Tibial nerve (tissue), 4 donors: ENCODE data around the gene CDH4. TPM values are rescaled to one million over a fixed set of nuclear protein-coding genes. Genes with fewer than 3 reads are reported as not detected.

Experiments used
- DNase-seq, 2 donors: peaks; one replicate each; pipeline ENCODE4 v3.0.0-alpha.2; 2019; ENCODE audit warnings: low spot score in 2 of 2
- H3K27ac ChIP-seq, 4 donors: fragments of 200-600 bp; sonication (generic) in 3 of 4; one replicate each; pipeline ENCODE4 v1.5.1; 2017 to 2019; ENCODE audit warnings: mild to moderate bottlenecking in 1 of 4
- H3K27me3 ChIP-seq, 2 donors: fragments of 200-600 bp; sonication (generic) in 1 of 2; one replicate each; pipeline versions ENCODE4 v1.5.1 to v1.6.0; 2017 to 2019
- H3K36me3 ChIP-seq, 3 donors: fragments of 200-600 bp; sonication (generic); one replicate each; pipeline ENCODE4 v1.5.1; 2018 to 2019
- H3K4me1 ChIP-seq, 4 donors: fragments of 200-600 bp; sonication (generic) in 3 of 4; one replicate each; pipeline ENCODE4 v1.5.1; 2017 to 2019
- H3K4me3 ChIP-seq, 4 donors: fragments of 200-600 bp; sonication (generic) in 3 of 4; one replicate each; pipeline ENCODE4 v1.5.1; 2017 to 2019; ENCODE audit warnings: mild to moderate bottlenecking in 1 of 4, moderate library complexity in 1 of 4
- H3K9me3 ChIP-seq, 4 donors: fragments of 200-600 bp; sonication (generic) in 3 of 4; one replicate each; pipeline ENCODE4 v1.5.1; 2017 to 2019
- EP300 ChIP-seq, 2 donors: sonication (generic); formaldehyde crosslinking; IDR thresholded peaks; one replicate each; pipeline ENCODE4 v1.6.1; 2017; ENCODE audit warnings: antibody characterized with exemption in 2 of 2, mild to moderate bottlenecking in 1 of 2
- POLR2A ChIP-seq, 2 donors: fragments of 450-650 bp; IDR thresholded peaks; one replicate each; pipeline ENCODE4 v1.6.1; 2017; ENCODE audit warnings: antibody characterized with exemption in 2 of 2, mild to moderate bottlenecking in 2 of 2, moderate library complexity in 2 of 2
- WGBS, 2 donors: methylation state at CpG; one replicate each; pipeline ENCODE4 v1.1.5; 2018; 5-methylcytosine and 5-hydroxymethylcytosine counted together
- total RNA-seq, 4 donors: library from RNA; depleted of rRNA; stranded (reverse); fragments of >200 nt; gene quantifications; one replicate each; pipeline ENCODE4 v1.1.0, GENCODE V29; 2016
- TF ChIP-seq, protein P1 (sequence below), 5 experiments: fragments of 200-600 bp in 3 of 5; fragments of 450-650 bp in 2 of 5; sonication (generic) in 3 of 5; IDR thresholded peaks; one replicate each; pipeline ENCODE4 v1.5.1; 2016 to 2019; ENCODE audit warnings: antibody characterized with exemption in 5 of 5, mild to moderate bottlenecking in 3 of 5, moderate library complexity in 2 of 5

Gene CDH4
- total RNA-seq, 4 donors from 2014 or later, result 0.78 to 2.3 (median 1.0) TPM

DNA sequence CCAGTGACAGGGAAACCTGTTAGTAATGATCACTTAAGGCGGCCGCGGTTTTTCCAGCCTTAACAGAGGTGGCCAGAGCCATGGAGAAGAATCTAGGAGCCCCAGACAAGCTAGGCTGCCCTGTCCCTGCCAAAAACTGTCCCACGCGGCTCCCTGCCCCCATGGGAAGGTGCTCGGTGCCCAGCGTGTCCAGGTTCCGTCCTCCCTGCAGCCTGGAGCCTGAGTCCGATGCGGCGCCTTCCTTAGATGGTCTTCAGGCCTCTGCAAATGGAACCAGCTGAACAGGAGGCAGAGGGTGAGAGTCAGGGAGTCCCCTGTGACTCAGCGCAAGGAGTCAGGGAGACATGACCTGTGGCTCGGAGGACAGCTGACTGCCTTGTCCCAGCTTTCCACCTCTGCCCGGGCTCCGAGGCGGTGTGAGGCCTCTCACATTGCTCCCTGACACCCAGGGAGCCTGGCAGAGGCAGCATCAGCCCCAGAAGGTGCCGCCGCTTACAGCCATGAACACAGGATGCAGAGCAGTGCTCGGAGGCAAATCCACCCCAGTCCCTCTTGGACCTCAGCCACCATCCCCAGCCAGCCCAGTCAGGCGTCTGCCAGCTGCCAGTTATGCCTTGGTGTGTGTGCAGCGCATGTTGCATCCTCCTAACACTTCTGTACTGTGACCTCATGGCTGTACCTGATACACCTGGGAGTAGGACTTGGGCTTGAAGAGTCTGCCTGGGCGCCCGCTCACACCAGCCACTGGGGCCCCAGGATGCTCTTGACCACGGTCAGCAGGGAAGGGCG, 377.7 kb downstream of the CDH4 start:
- Histone ChIP-seq H3K9me3 (no peaks in the 10 kb centered on the region), H3K4me1 (no peaks in the 10 kb centered on the region), H3K27me3 (no peaks in the 10 kb centered on the region), H3K27ac (no peak overlapping the region), H3K4me3 (no peak overlapping the region), H3K36me3 (no peaks in the 10 kb centered on the region)
- 69 to 73% methylated on average over 23 to 24 of the region's 25 CpGs for WGBS, 2 donors
- TF ChIP-seq EP300 (IDR thresholded peaks at IDR 0.05), result no peak
- TF ChIP-seq, protein P1, sequence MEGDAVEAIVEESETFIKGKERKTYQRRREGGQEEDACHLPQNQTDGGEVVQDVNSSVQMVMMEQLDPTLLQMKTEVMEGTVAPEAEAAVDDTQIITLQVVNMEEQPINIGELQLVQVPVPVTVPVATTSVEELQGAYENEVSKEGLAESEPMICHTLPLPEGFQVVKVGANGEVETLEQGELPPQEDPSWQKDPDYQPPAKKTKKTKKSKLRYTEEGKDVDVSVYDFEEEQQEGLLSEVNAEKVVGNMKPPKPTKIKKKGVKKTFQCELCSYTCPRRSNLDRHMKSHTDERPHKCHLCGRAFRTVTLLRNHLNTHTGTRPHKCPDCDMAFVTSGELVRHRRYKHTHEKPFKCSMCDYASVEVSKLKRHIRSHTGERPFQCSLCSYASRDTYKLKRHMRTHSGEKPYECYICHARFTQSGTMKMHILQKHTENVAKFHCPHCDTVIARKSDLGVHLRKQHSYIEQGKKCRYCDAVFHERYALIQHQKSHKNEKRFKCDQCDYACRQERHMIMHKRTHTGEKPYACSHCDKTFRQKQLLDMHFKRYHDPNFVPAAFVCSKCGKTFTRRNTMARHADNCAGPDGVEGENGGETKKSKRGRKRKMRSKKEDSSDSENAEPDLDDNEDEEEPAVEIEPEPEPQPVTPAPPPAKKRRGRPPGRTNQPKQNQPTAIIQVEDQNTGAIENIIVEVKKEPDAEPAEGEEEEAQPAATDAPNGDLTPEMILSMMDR (IDR thresholded peaks at IDR 0.05), result no peak
- no peak for TF ChIP-seq POLR2A (IDR thresholded peaks at IDR 0.05)
- DNase-seq, result no peak

GRCh38 chr20:61630391-61630650, 378.3 kb downstream of the CDH4 start:
- DNase-seq, result no peak
- Histone ChIP-seq H3K4me1 (no peaks in the 10 kb centered on the region), H3K9me3 (no peaks in the 10 kb centered on the region), H3K27ac (no peak overlapping the region), H3K27me3 (no peaks in the 10 kb centered on the region), H3K36me3 (no peaks in the 10 kb centered on the region), H3K4me3 (no peak overlapping the region)
- WGBS, 2 donors, result 83 to 95% methylated on average over 5 of the region's 5 CpGs
- TF ChIP-seq, protein P1 (IDR thresholded peaks at IDR 0.05), result no peak
- no peak for TF ChIP-seq POLR2A (IDR thresholded peaks at IDR 0.05)
- no peak for TF ChIP-seq EP300 (IDR thresholded peaks at IDR 0.05)

DNA sequence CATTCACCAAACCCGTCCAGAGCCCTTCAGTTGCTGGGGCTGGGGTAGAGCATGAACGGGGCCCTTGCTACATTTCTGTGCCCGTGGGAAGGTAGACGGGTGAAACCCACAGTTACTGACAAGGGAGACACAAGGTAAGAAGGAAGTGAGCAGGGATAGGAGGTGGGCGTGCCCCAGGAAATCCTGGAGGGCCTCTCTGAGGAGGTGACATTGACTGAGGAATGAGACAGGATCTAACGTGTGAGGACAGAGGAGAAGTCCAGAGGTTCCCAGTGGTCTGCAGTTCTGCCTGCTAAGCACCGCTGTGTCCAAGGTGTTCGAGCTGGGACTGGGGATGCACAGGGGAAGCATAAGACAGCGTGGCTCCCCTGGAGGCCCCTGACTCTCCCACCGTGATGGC, 378.8 kb downstream of the CDH4 start:
- TF ChIP-seq, protein P1 (IDR thresholded peaks at IDR 0.05), result no peak
- TF ChIP-seq POLR2A (IDR thresholded peaks at IDR 0.05), result no peak
- no peak for TF ChIP-seq EP300 (IDR thresholded peaks at IDR 0.05)
- H3K27me3 ChIP-seq, result no peaks in the 10 kb centered on the region
- 86 to 89% methylated on average over 10 of the region's 10 CpGs for WGBS, 2 donors
- no peaks in the 10 kb centered on the region for H3K36me3 ChIP-seq
- no peak overlapping the region for H3K4me3 ChIP-seq
- H3K27ac ChIP-seq, result no peak overlapping the region
- H3K9me3 ChIP-seq, result no peaks in the 10 kb centered on the region
- H3K4me1 ChIP-seq, result no peaks in the 10 kb centered on the region
- DNase-seq, result no peak

DNA sequence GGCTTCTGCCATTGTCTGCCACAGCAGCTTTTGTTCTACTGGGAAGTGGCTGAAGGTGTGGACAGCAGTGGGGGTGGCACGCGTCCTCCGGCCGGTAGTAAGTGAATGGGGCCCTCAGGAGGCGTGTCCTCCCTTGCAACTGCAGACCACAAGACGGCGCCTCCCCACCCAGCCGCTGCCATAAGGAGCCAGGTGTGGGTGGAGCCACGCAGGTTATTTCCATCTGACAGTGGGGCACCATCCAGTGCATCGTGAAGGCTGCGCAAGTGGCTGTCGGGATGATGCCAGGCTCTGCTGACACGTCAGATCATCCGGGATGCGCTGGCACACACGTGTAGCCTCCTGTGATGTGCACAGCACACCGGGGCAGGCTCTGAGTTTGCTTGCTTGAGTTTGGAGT, 379.7 kb downstream of the CDH4 start:
- no peak overlapping the region for H3K27ac ChIP-seq
- H3K4me1 ChIP-seq, result no peaks in the 10 kb centered on the region
- DNase-seq, result no peak
- 79 to 86% methylated on average over 17 of the region's 17 CpGs for WGBS, 2 donors
- H3K4me3 ChIP-seq, result no peak overlapping the region
- H3K36me3 ChIP-seq, result no peaks in the 10 kb centered on the region
- no peak for TF ChIP-seq POLR2A (IDR thresholded peaks at IDR 0.05)
- TF ChIP-seq EP300 (IDR thresholded peaks at IDR 0.05), result no peak
- TF ChIP-seq, protein P1 (IDR thresholded peaks at IDR 0.05), result no peak
- no peaks in the 10 kb centered on the region for H3K9me3 ChIP-seq
- H3K27me3 ChIP-seq, result no peaks in the 10 kb centered on the region

- Histone ChIP-seq H3K4me1 (no peaks in the 10 kb centered on the region), H3K4me3 (no peak overlapping the region), H3K9me3 (no peaks in the 10 kb centered on the region), H3K27ac (no peak overlapping the region), H3K27me3 (no peaks in the 10 kb centered on the region), H3K36me3 (no peaks in the 10 kb centered on the region)
- 81 to 86% methylated on average over 1 of the region's 1 CpG for WGBS, 2 donors
- TF ChIP-seq POLR2A (IDR thresholded peaks at IDR 0.05) (no peak), EP300 (IDR thresholded peaks at IDR 0.05) (no peak)
- TF ChIP-seq, protein P1 (IDR thresholded peaks at IDR 0.05), result no peak
- no peak for DNase-seq
These were observed 380.9 kb downstream of the CDH4 start for GRCh38 chr20:61633004-61633403.
